H4 (cell line): ENCODE results near the gene NOXA1. TPM values are rescaled to one million over a fixed set of nuclear protein-coding genes. Genes with fewer than 3 reads are reported as not detected.

ENCODE experiments used
- DNase-seq: peaks from one replicate; pipeline ENCODE4 v3.0.0-alpha.2; 2015; ENCODE audit warnings: low spot score
- total RNA-seq: library from RNA; depleted of rRNA; stranded (reverse); fragments of >200 nt; shearing (Covaris generic); gene quantifications from 2 replicates; pipeline ENCODE4 v1.2.3, GENCODE V29; 2014

NOXA1 gene
- total RNA-seq, 1 experiment from 2014 or later: not detected

GRCh38 chr9:137454597-137455358 is 31.6 kb downstream of the NOXA1 start:
- DNase-seq: no peak

DNA sequence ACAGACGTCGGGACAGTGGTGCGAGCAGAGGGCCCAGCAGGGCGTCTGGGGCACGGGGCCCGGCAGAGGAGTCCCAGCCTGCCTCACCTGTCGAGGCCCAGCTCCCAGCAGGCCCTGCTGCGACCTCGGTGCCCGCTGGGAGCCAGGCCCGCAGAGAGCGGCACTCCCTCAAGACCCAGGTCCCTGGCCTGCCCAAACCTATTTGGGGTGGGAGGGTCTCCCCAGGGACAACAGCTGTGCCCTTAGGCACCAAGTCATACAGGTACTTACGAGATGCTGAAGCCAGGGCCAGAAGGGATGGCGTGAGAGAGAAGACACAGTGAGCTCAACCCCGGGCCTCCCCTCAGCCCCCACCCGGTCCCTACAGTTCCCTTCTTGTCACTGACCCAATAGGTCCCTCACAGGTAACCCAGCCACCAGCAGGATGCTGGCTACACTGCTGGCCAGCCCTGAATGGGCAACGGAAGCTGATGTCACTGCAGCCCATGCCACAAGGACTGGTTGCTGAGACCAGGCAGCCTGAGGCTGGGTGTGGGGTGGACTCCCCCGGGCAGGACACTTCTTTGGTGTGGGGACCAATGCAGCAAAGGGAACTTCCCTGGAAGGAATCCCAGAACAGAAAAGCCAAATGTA is 32.3 kb downstream of the NOXA1 start:
- no peak for DNase-seq

DNA sequence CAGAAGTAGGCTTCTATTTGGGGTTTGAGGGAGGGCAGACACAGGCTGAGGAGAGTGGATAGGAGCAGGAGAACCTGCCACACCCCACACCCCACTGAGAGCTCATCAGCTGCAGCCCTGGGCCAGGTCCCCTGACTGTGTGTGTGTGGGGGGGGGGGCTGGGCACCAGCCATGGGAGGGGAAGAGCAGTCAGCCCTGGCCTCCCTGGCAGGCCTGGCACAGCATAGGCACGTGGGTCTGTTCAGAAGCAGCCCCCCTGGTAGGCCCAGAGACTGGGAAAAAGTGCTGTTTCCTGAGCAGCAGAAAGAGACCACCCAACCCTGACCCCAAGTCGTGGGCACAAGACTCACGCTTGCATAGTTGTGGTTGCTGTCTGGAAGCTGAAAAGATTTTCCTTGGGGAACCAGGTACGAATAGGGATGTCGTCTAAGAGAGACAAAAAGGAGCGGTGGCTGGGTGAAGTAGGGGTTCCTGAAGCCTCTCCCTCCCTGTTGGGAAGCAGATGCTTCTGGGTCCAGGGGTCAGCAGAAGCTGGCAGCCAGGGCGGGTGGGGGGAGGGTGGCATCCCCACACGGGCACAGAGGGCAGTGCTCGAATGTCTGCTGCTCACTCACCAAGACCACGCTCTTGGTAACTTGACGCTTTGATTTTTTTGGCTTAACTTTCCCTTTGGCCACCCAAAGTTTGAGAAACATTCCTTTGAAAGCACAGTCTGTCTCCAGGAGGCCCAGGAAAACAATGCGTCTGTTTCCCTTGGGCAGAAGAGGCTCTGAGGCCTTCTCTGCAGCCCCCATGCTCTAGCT is 33.1 kb downstream of the NOXA1 start:
- DNase-seq: no peak

DNA sequence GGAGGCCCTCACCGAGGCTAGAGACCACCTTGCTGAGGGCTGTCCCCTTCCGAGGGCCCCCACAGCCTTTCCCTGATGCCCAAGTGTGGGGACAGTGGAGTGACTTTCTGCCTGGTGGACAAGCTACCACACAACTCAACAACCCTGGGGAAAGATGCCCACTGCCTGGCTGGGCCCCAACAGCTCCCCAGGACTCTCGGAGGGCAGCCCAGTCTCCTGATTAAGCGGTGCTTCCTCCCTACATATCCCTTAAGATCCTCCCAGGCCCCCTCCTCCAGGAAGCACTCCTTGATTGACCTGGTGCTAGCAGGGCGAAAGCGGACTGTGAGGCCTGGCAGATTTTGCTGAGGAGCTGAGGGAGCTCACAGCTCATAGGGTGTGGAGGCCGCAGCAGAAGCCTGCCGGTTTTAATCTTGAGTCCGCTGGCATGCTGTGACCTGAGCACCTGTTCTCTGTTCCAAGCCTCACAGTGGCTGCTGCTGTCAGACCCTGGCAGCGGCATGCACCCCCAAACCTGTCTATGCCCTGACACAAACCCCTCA is 33.7 kb downstream of the NOXA1 start:
- DNase-seq: no peak

GRCh38 chr9:137457406-137458193 is 34.4 kb downstream of the NOXA1 start:
- DNase-seq: no peak

GRCh38 chr9:137458194-137459151 is 35.3 kb downstream of the NOXA1 start:
- no peak for DNase-seq

DNA sequence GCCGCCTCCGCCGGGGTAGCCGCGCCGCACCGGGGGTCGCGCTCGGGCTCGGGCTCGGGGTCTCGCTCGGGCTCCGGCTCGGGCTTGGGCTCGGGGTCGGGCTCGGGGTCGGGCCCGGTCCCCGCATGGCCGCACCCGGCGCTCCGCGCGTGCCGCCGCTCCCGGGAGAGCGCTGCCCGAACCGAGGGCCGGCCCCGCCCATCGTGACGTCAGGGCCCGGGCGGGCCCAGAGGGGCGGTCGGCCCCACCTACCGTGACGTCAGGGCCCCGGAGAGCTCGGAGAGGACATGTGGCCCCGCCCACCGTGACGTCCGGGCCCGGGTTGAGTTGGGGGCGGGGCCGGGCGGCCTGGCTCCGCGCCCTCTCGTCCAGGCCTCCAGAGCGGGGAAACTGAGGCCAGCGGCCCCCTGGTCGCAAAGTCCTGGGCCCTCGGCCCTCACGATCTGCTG is 36.0 kb downstream of the NOXA1 start, which contains the start of gene NSMF:
TSS of gene NSMF (minus strand) at position 183 of the 449 bp plus-strand sequence. CDS start 232 bp downstream, outside the sequence.
- DNase-seq: peak; percentile 80

GRCh38 chr9:137459601-137460362 is 36.6 kb downstream of the NOXA1 start:
- DNase-seq: no peak

DNA sequence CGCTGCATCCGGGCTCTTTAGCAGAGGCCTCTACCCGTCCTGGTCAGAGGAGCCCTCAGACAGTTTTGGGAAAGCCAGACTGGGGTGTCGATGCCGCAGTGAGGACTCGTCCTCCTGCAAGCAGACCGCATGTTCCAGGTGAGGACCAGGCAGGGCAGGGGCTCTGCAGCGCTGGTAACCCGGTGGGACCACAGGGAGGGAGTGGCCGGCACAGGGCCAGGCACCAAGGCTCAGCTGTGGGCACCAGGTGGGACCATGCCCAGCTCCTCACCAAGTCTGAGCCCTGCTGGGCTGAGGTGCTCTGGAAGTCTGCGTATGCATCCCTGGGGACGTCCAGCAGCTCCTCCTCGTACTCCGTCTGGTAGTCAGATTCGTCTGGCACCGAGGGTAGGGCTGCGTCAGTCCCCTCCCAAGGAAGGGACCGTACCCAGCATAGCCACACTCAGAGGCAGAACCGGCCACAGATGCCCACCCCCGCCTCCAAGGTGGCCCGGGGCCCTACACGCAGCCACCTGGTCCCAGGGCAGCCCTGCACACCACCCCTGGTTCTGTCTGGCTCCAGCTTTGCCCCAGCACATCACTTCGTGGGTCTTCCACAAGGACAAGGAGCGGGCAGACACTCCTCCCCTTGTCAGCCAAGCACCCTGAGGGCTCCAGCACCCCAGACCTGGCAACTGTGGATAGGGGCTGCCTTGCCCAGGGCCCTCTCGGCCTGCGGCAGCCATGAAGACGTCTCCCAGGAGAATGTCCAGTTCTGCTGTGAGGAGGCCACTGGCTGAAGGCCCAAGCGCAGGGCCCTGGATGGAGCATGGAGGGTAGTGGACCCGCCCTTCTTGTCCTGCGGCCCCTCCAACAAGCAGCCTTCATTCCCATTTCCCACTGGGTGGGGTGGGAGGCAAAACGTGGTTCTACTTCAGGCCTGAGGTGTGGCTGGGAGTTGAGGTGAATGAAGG is 37.4 kb downstream of the NOXA1 start:
- no peak for DNase-seq

DNA sequence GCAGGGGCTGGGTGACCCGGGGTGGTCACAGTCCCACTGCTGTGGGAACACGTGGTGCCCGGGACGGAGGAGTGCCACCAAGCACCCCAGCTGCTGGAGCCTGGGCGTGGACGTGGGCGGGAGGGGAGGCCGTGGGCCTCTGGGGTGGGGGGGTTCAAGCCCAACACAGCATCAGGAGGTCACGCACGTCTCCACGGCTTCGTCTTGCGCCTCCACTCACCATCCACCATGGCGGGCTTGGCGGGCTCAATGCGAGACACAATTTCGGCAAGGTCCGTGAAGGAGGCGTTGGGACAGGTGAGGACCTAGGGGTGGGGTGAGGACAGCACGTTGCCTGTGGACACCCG is 38.1 kb downstream of the NOXA1 start:
- DNase-seq: no peak

- DNase-seq: no peak
Measured at GRCh38 chr9:137461663-137462395, 38.6 kb downstream of the NOXA1 start.

- no peak for DNase-seq
Measured at GRCh38 chr9:137462396-137462985, 39.3 kb downstream of the NOXA1 start.

GRCh38 chr9:137462986-137463930 is 40.1 kb downstream of the NOXA1 start:
- no peak for DNase-seq

DNA sequence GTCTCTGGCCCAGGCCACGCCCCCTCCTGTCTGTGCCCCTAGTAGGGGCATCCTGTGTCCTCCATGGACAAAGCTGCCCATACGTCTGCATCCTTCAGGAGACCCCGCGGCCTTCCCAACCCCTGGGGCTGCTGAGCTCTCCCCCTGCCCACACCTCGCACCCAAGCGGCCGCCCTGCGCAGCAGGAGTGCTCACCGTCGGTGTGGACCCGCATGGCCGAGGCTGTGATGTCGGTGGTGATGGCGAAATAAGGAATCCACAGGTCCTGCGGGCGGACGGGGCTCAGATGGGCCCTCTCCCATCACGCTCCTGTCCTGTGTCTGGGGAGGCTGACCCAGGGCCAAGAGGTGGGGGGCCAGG is 40.7 kb downstream of the NOXA1 start:
- DNase-seq: no peak

GRCh38 chr9:137464291-137464999 is 41.3 kb downstream of the NOXA1 start:
- DNase-seq: no peak
